Liver (tissue), 9 donors: ENCODE data around the gene DAPK2. TPM values are rescaled to one million over a fixed set of nuclear protein-coding genes. Genes with fewer than 3 reads are reported as not detected.

Experiments
- DNase-seq: peaks from one replicate; pipeline ENCODE4 v3.0.0-alpha.2; 2017; ENCODE audit warnings: low spot score
- H3K27ac ChIP-seq, 2 donors: one replicate each; pipeline ENCODE4 v1.7.0; 2013; ENCODE audit warnings: inconsistent platforms in 2 of 2, low read length in 2 of 2, control low read depth in 1 of 2, low read depth in 1 of 2, mild to moderate bottlenecking in 1 of 2
- H3K27me3 ChIP-seq, 4 donors: one replicate each; pipeline versions ENCODE4 v1.6.1 to v1.7.0; 2013; ENCODE audit warnings: low read length in 3 of 4, inconsistent platforms in 1 of 4, mild to moderate bottlenecking in 1 of 4, moderate library complexity in 1 of 4; ENCODE audit not compliant: control insufficient read depth in 4 of 4, insufficient read depth in 4 of 4
- H3K36me3 ChIP-seq, 4 donors: one replicate each; pipeline versions ENCODE4 v1.6.1 to v1.7.0; 2013; ENCODE audit warnings: low read length in 3 of 4, mild to moderate bottlenecking in 3 of 4, low read depth in 1 of 4, moderate library complexity in 1 of 4; ENCODE audit not compliant: control insufficient read depth in 4 of 4, insufficient read depth in 3 of 4
- H3K4me1 ChIP-seq, 4 donors: one replicate each; pipeline versions ENCODE4 v1.6.1 to v1.7.0; 2013; ENCODE audit warnings: low read length in 3 of 4, mild to moderate bottlenecking in 3 of 4, moderate library complexity in 1 of 4; ENCODE audit not compliant: control insufficient read depth in 4 of 4, insufficient read depth in 4 of 4
- H3K4me3 ChIP-seq, 3 donors: one replicate each; pipeline versions ENCODE4 v1.6.1 to v1.7.0; 2013; ENCODE audit warnings: low read length in 3 of 3, control low read depth in 1 of 3, low read depth in 1 of 3, mild to moderate bottlenecking in 1 of 3
- H3K9ac ChIP-seq, 2 donors: one replicate each; pipeline ENCODE4 v1.7.0; 2013; ENCODE audit warnings: low read length in 2 of 2, mild to moderate bottlenecking in 2 of 2, moderate library complexity in 2 of 2, control low read depth in 1 of 2, low read depth in 1 of 2
- H3K9me3 ChIP-seq, 4 donors: one replicate each; pipeline versions ENCODE4 v1.6.1 to v1.7.0; 2013; ENCODE audit warnings: low read length in 3 of 4; ENCODE audit not compliant: control insufficient read depth in 4 of 4
- ATF3 ChIP-seq: IDR thresholded peaks from 2 replicates; pipeline ENCODE4 v1.6.1; 2016; ENCODE audit warnings: antibody characterized with exemption
- EGR1 ChIP-seq, 2 donors: IDR thresholded peaks; 2 replicates each; pipeline ENCODE4 v1.6.1; 2016 to 2018; ENCODE audit warnings: antibody characterized with exemption in 2 of 2, low read depth in 2 of 2
- FOXA2 ChIP-seq: IDR thresholded peaks from 2 replicates; pipeline ENCODE4 v1.6.1; 2016; ENCODE audit warnings: antibody characterized with exemption
- GABPA ChIP-seq, 2 donors: IDR thresholded peaks in 1 of 2; conservative IDR thresholded peaks in 1 of 2; 2 replicates each; pipeline ENCODE4 v1.6.1; 2016; ENCODE audit warnings: antibody characterized with exemption in 2 of 2, mild to moderate bottlenecking in 1 of 2, moderate library complexity in 1 of 2
- HNF4A ChIP-seq, 2 donors: conservative IDR thresholded peaks; 2 replicates each; pipeline ENCODE4 v1.6.1; 2016; ENCODE audit warnings: antibody characterized with exemption in 2 of 2, mild to moderate bottlenecking in 2 of 2
- HNF4G ChIP-seq: IDR thresholded peaks from 2 replicates; pipeline ENCODE4 v1.6.1; 2016; ENCODE audit warnings: antibody characterized with exemption
- MAX ChIP-seq: IDR thresholded peaks from 2 replicates; pipeline ENCODE4 v1.6.1; 2016; ENCODE audit warnings: antibody characterized with exemption
- NR2F2 ChIP-seq: IDR thresholded peaks from 2 replicates; pipeline ENCODE4 v1.6.1; 2016; ENCODE audit warnings: antibody characterized with exemption
- REST ChIP-seq: IDR thresholded peaks from 2 replicates; pipeline ENCODE4 v1.6.1; 2016; ENCODE audit warnings: antibody characterized with exemption, mild to moderate bottlenecking
- RXRA ChIP-seq, 2 donors: IDR thresholded peaks; 2 replicates each; pipeline ENCODE4 v1.6.1; 2017 to 2018; ENCODE audit warnings: antibody characterized with exemption in 2 of 2, mild to moderate bottlenecking in 1 of 2
- SP1 ChIP-seq: IDR thresholded peaks from 2 replicates; pipeline ENCODE4 v1.6.1; 2018; ENCODE audit warnings: antibody characterized with exemption, mild to moderate bottlenecking
- TAF1 ChIP-seq: conservative IDR thresholded peaks from 2 replicates; pipeline ENCODE4 v1.6.1; 2016; ENCODE audit warnings: antibody characterized with exemption, mild to moderate bottlenecking
- YY1 ChIP-seq: IDR thresholded peaks from 2 replicates; pipeline ENCODE4 v1.6.1; 2016; ENCODE audit warnings: antibody characterized with exemption, mild to moderate bottlenecking
- WGBS: extraction: QIAGEN DNeasy Blood & Tissue Kit; methylation state at CpG from one replicate; pipeline ENCODE4 v1.1.7; 2013; 5-methylcytosine and 5-hydroxymethylcytosine counted together
- polyA plus RNA-seq, 2 donors: library from polyadenylated mRNA; stranded (reverse) in 1 of 2; unstranded in 1 of 2; fragments of 200-250 nt in 1 of 2; fragments of >200 nt in 1 of 2; fragmentation: Nextera tagmentation in 1 of 2; extraction: Ambion mirVana in 1 of 2; gene quantifications; one replicate each; pipeline versions ENCODE4 v1.2.1 to v1.2.3, GENCODE V29; 2013 to 2015
- total RNA-seq, 2 donors: library from RNA; depleted of rRNA; stranded (reverse); fragments of >200 nt; gene quantifications; one replicate each; pipeline ENCODE4 v1.2.3, GENCODE V29; 2014
- TF ChIP-seq, protein P1 (sequence below): IDR thresholded peaks from 2 replicates; pipeline ENCODE4 v1.6.1; 2016; ENCODE audit warnings: antibody characterized with exemption
- TF ChIP-seq, protein P2 (sequence below): fragments of 150-350 bp; IDR thresholded peaks from 2 replicates; pipeline ENCODE4 v1.5.1; 2017; ENCODE audit warnings: improper control_type of control experiment, low read depth, low read length; ENCODE audit not compliant: missing input control
- donor health status: healthy.
- donor health status: healthy.
- donor health status: healthy.
- donor health status: healthy.
- donor health status: healthy.

The DAPK2 gene
- total and polyA plus RNA-seq, 4 donors: 1.0 to 3.6 (median 1.1) TPM

DNA sequence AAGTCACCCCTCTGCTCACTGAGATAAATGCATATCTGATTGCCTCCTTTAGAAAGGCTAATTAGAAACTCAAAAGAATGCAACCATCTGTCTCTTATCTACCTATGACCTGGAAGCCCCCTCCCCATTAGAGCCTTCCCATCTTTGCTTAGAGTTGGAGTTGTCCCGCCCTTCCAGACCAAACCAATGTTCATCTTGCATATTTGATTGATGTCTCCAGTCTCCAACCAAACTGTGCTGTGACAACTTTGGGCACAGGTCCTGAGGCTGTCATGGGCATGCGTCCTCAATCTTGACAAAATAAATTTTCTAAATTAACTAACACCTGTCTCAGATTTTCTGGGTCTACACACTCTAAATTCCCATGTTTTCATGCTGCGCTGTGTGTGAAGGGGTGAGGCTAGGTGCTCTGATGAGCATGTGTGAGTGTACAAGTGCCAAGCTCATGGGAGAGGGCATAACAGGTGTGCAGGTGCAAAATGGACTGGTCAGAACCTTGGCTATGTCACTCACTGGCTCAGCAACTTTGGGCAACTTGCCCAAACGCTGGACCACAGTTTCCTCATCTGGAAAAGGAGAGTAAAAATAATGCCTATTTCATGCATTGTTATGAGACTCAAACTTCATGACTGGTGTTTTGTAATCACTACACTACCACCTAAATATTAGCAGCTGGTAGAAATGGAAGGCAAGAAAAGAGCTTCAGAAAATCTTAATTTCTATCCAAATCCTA, 7.2 kb downstream of the DAPK2 start:
- no peaks in the 10 kb centered on the region for H3K4me1 ChIP-seq
- no peaks in the 10 kb centered on the region for H3K27me3 ChIP-seq
- H3K27ac ChIP-seq: no peak overlapping the region
- H3K36me3 ChIP-seq: no peaks in the 10 kb centered on the region
- H3K9ac ChIP-seq: no peak overlapping the region
- no peak overlapping the region for H3K4me3 ChIP-seq
- H3K9me3 ChIP-seq: no peaks in the 10 kb centered on the region
- TF ChIP-seq REST (no peak), HNF4G (no peak), ATF3 (no peak), RXRA (IDR thresholded peaks at IDR 0.05) (no peak), NR2F2 (no peak), HNF4A (conservative IDR thresholded peaks at IDR 0.05) (no peak), TAF1 (no peak), FOXA2 (no peak), YY1 (no peak), GABPA (IDR thresholded peaks at IDR 0.05 in 1 of 2, conservative IDR thresholded peaks at IDR 0.05 in 1 of 2) (no peak), SP1 (no peak), EGR1 (IDR thresholded peaks at IDR 0.05; ENCODE audit: low read depth in 2 of 2) (no peak), MAX (no peak)
- TF ChIP-seq, protein P1, sequence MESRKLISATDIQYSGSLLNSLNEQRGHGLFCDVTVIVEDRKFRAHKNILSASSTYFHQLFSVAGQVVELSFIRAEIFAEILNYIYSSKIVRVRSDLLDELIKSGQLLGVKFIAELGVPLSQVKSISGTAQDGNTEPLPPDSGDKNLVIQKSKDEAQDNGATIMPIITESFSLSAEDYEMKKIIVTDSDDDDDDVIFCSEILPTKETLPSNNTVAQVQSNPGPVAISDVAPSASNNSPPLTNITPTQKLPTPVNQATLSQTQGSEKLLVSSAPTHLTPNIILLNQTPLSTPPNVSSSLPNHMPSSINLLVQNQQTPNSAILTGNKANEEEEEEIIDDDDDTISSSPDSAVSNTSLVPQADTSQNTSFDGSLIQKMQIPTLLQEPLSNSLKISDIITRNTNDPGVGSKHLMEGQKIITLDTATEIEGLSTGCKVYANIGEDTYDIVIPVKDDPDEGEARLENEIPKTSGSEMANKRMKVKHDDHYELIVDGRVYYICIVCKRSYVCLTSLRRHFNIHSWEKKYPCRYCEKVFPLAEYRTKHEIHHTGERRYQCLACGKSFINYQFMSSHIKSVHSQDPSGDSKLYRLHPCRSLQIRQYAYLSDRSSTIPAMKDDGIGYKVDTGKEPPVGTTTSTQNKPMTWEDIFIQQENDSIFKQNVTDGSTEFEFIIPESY: no peak
- TF ChIP-seq, protein P2, sequence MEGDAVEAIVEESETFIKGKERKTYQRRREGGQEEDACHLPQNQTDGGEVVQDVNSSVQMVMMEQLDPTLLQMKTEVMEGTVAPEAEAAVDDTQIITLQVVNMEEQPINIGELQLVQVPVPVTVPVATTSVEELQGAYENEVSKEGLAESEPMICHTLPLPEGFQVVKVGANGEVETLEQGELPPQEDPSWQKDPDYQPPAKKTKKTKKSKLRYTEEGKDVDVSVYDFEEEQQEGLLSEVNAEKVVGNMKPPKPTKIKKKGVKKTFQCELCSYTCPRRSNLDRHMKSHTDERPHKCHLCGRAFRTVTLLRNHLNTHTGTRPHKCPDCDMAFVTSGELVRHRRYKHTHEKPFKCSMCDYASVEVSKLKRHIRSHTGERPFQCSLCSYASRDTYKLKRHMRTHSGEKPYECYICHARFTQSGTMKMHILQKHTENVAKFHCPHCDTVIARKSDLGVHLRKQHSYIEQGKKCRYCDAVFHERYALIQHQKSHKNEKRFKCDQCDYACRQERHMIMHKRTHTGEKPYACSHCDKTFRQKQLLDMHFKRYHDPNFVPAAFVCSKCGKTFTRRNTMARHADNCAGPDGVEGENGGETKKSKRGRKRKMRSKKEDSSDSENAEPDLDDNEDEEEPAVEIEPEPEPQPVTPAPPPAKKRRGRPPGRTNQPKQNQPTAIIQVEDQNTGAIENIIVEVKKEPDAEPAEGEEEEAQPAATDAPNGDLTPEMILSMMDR: no peak
- WGBS: 94% methylated on average over 4 of the region's 4 CpGs
- no peak for DNase-seq

- DNase-seq: no peak
- TF ChIP-seq MAX (no peak), NR2F2 (no peak)
- H3K27me3 ChIP-seq: no peaks in the 10 kb centered on the region
- no peaks in the 10 kb centered on the region for H3K4me1 ChIP-seq
- H3K27ac ChIP-seq: no peak overlapping the region
- H3K9me3 ChIP-seq: no peaks in the 10 kb centered on the region
- WGBS: 51% methylated on average over 2 of the region's 2 CpGs
- H3K36me3 ChIP-seq: no peaks in the 10 kb centered on the region
- no peak overlapping the region for H3K4me3 ChIP-seq
- H3K9ac ChIP-seq: no peak overlapping the region
These were observed 8.3 kb downstream of the DAPK2 start for GRCh38 chr15:64037966-64038365.
